DND-41 (cell line): ENCODE measurements around the gene ITGA8.

ENCODE experiments used
- CTCF ChIP-seq: IDR thresholded peaks from 2 replicates; pipeline ENCODE4 v1.5.1; 2012; ENCODE audit warnings: borderline replicate concordance, low read length, moderate library complexity, mild to moderate bottlenecking; ENCODE audit not compliant: poor library complexity, severe bottlenecking; ENCODE audit errors: extremely low read depth
- EZH2 ChIP-seq: IDR thresholded peaks from 3 replicates; pipeline ENCODE4 v1.6.1; 2012; ENCODE audit warnings: borderline replicate concordance, low read depth, mild to moderate bottlenecking, moderate library complexity, low read length, inconsistent platforms; ENCODE audit not compliant: severe bottlenecking

- TF ChIP-seq CTCF (no peak), EZH2 (no peak)
Observed at GRCh38 chr10:15712883-15713282, 6.8 kb downstream of the ITGA8 start.
